Activated naive CD4-positive, alpha-beta T cell treated with anti-CD3 and anti-CD28 coated beads for 36 hours (primary cell): Measurements from ENCODE around the gene TTLL12. TPM values are rescaled to one million over a fixed set of nuclear protein-coding genes. Genes with fewer than 3 reads are reported as not detected.
"Not testable (repeated sequence)": the region's sequence is repeated elsewhere in the genome, so short reads cannot be mapped to it uniquely, and the experiment has no call there.

ENCODE experiments used
- CTCF ChIA-PET: fragments of 350-600 bp; sonication (Branson Sonifier 250); formaldehyde crosslinking; loops from one replicate; lab custom pipeline; 2021; ENCODE audit warnings: antibody characterized with exemption; lab: Charles Lee
- DNase-seq: peaks from one replicate; pipeline ENCODE4 v3.0.0-alpha.2; 2020
- H3K27ac Mint-ChIP-seq: one replicate; pipeline ENCODE4 v1.8.0; 2021; ENCODE audit warnings: mild to moderate bottlenecking, mixed read lengths
- H3K27me3 Mint-ChIP-seq: one replicate; pipeline ENCODE4 v1.8.0; 2021; ENCODE audit warnings: low read depth, mixed read lengths
- H3K36me3 Mint-ChIP-seq: one replicate; pipeline ENCODE4 v1.8.0; 2021; ENCODE audit warnings: low read depth, mixed read lengths
- H3K4me1 Mint-ChIP-seq: one replicate; pipeline ENCODE4 v1.8.0; 2021; ENCODE audit warnings: low read depth, mixed read lengths
- H3K4me3 Mint-ChIP-seq: one replicate; pipeline ENCODE4 v1.8.0; 2021; ENCODE audit warnings: mild to moderate bottlenecking, moderate library complexity, mixed read lengths
- H3K9me3 Mint-ChIP-seq: one replicate; pipeline ENCODE4 v1.8.0; 2021; ENCODE audit warnings: mixed read lengths
- intact Hi-C: fragments of 100-400 bp; cut with micrococcal nuclease; formaldehyde crosslinking; loops from one replicate; pipeline ENCODE4 v1.15.1; 2023
- total RNA-seq, 2 experiments: library from RNA; stranded (reverse); gene quantifications; one replicate each; pipeline ENCODE4 v1.2.3, GENCODE V29; 2021

TTLL12 gene
- total RNA-seq, 2 experiments from 2014 or later, result 63.1 to 64.6 TPM

DNA sequence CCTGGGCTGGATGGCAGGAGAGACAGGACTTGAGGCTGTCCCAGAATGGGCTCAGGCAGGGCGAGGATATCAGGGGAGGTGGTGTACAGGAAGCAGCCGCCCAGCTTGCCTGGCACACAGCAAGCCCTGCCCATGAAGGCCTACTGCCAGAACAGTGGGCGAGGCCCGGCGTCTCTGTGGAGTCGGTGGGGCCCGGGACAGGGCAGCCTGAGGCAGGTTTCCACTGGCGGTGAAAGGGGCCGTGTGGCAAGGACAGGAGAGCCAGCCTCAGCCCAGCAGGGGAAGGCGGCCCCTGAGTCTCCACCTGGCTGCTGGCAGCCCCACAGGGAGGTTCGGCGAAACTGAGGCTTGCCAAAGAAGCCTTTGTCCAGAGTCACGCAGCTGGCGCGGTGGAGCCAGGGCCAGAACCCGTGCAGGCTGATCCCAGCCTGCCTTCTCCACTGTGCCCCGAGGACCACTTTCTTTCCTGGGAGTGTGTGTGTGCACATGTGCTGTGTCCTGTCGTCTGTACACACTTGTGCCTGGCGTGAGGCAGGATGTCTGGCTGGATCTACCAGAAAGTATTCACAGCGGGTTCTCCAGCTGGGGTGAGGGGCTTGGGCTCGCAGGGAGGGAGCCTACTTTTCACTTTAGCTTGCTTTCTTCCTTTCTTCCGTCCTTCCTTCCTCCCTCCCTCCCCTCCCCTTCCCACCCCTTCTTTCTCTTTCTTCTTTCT is 34.4 kb downstream of the TTLL12 start:
- CTCF ChIA-PET, result interaction anchor here (0.6 kb wide), 1 partner anchor 138 kb away, joined by 3 read pairs; no protein-coding TSS in a partner anchor
- H3K27me3 Mint-ChIP-seq, result no peaks in the 10 kb centered on the region
- peaks cover 1% of the 10 kb centered on the region for H3K36me3 Mint-ChIP-seq
- DNase-seq, result peak; percentile 70
- H3K4me3 Mint-ChIP-seq, result peak overlapping the region; percentile 86
- no peaks in the 10 kb centered on the region for H3K9me3 Mint-ChIP-seq
- H3K4me1 Mint-ChIP-seq, result peaks cover 27% of the 10 kb centered on the region
- H3K27ac Mint-ChIP-seq, result peak overlapping the region; percentile 51
- intact Hi-C loops, result loop anchor here (2.0 kb wide), 1 partner anchor 42 kb away; the partner anchor contains the start of gene BIK

GRCh38 chr22:43152003-43152356 is 35.0 kb downstream of the TTLL12 start:
- Mint-ChIP-seq H3K27ac (peak overlapping the region; percentile 51), H3K4me1 (peaks cover 32% of the 10 kb centered on the region), H3K9me3 (no peaks in the 10 kb centered on the region), H3K27me3 (no peaks in the 10 kb centered on the region), H3K4me3 (peak overlapping the region; percentile 86), H3K36me3 (peaks cover 1% of the 10 kb centered on the region)
- DNase-seq, result no peak
- CTCF ChIA-PET, result no interaction called here
- intact Hi-C loops, result loop anchor here (2.0 kb wide), 1 partner anchor 41 kb away; the partner anchor contains the start of gene BIK

GRCh38 chr22:43151251-43152002 is 35.5 kb downstream of the TTLL12 start, which contains the start of gene TSPO:
TSS of gene TSPO (plus strand) at chr22:43151559. CDS start at chr22:43159239, 7,680 bp downstream.
- CTCF ChIA-PET, result no interaction called here
- Mint-ChIP-seq H3K4me1 (peaks cover 33% of the 10 kb centered on the region), H3K27ac (peak within 1 kb of the TSS; percentile 80), H3K27me3 (no peaks in the 10 kb centered on the region), H3K36me3 (peaks cover 1% of the 10 kb centered on the region), H3K9me3 (no peaks in the 10 kb centered on the region), H3K4me3 (peak within 1 kb of the TSS; percentile 86)
- intact Hi-C loops, result loop anchor here (2.0 kb wide), 2 partner anchors 35 to 41 kb away; partner anchors contain the start of genes BIK and TTLL12
- peak; percentile 57 for DNase-seq

GRCh38 chr22:43150731-43151206 is 36.2 kb downstream of the TTLL12 start:
- intact Hi-C loops, result loop anchor here (2.0 kb wide), 1 partner anchor 36 kb away; the partner anchor contains the start of gene TTLL12
- Mint-ChIP-seq H3K27me3 (no peaks in the 10 kb centered on the region), H3K36me3 (peaks cover 1% of the 10 kb centered on the region), H3K27ac (peak overlapping the region; percentile 80), H3K4me1 (peaks cover 31% of the 10 kb centered on the region), H3K9me3 (no peaks in the 10 kb centered on the region), H3K4me3 (peak overlapping the region; percentile 86)
- no peak for DNase-seq
- CTCF ChIA-PET, result no interaction called here

DNA sequence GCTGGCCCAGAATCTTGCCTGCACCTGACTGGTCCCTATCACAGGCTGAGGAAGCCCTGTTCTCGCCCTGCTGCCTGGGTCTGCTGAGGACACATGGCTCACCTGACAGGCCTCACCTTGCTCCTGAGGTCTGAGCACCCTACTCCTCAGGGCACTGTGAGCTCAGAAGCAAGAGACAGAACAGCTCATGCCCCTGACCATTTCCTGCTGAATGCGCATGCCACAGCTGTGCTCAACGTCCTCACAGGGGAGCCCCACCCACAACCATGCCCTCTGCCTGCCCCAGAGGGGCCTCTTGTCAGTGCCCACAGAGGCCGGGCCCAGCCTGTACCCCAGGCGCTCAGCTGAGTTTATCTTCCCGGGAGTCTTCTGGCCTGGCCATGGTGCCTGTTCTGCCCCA is 38.4 kb downstream of the TTLL12 start:
- Mint-ChIP-seq H3K36me3 (peaks cover 1% of the 10 kb centered on the region), H3K4me3 (no peak overlapping the region), H3K27ac (peak overlapping the region; percentile 36), H3K9me3 (no peaks in the 10 kb centered on the region), H3K4me1 (peaks cover 26% of the 10 kb centered on the region), H3K27me3 (no peaks in the 10 kb centered on the region)
- no peak for DNase-seq
- CTCF ChIA-PET, result interaction anchor here (0.6 kb wide), 1 partner anchor 230 kb away, joined by 3 read pairs; no protein-coding TSS in a partner anchor
- intact Hi-C loops, result no loop called here

DNA sequence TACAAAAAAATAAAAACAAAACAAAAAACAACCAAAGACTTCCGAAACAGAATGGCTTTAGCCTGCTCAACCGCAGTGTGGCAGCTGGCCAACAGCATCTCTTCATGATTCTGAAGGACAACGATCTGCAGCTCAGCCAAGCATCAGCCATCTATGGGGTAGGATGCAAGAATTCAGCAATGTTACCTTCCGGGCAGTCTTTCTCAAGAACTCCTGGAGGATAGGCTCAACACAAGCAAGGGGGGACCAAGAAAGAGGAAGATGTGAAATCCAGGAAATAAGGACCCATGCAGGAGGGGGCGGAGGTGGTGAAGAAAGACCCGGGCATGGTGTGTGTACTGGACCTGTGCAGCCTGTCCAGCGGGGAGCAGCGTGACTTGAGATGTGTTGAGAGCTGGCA is 39.1 kb downstream of the TTLL12 start:
- Mint-ChIP-seq H3K4me1 (peaks cover 24% of the 10 kb centered on the region), H3K9me3 (no peaks in the 10 kb centered on the region), H3K4me3 (peak overlapping the region; percentile 30), H3K27ac (peak overlapping the region; percentile 69), H3K36me3 (peaks cover 1% of the 10 kb centered on the region), H3K27me3 (no peaks in the 10 kb centered on the region)
- no peak for DNase-seq
- intact Hi-C loops, result no loop called here
- CTCF ChIA-PET, result interaction anchor here (0.7 to 1.4 kb wide), 2 partner anchors 11 to 40 kb away, joined by 3 to 5 read pairs; no protein-coding TSS in a partner anchor

- H3K27ac Mint-ChIP-seq, intact Hi-C loops, H3K36me3 Mint-ChIP-seq, H3K27me3 Mint-ChIP-seq, DNase-seq, H3K9me3 Mint-ChIP-seq, H3K4me3 Mint-ChIP-seq: not testable (repeated sequence)
- peaks cover 28% of the 10 kb centered on the region for H3K4me1 Mint-ChIP-seq
- CTCF ChIA-PET, result interaction anchor here (1.4 kb wide), 1 partner anchor 41 kb away, joined by 5 read pairs; no protein-coding TSS in a partner anchor
Observed at GRCh38 chr22:43146332-43146731, 40.6 kb downstream of the TTLL12 start.

GRCh38 chr22:43145371-43145770 is 41.6 kb downstream of the TTLL12 start:
- H3K27me3 Mint-ChIP-seq, DNase-seq, H3K9me3 Mint-ChIP-seq, intact Hi-C loops, H3K36me3 Mint-ChIP-seq, H3K27ac Mint-ChIP-seq, H3K4me3 Mint-ChIP-seq: not testable (repeated sequence)
- H3K4me1 Mint-ChIP-seq, result peaks cover 35% of the 10 kb centered on the region
- CTCF ChIA-PET, result interaction anchor here (1.1 kb wide), 1 partner anchor 19 kb away, joined by 3 read pairs; no protein-coding TSS in a partner anchor

- Mint-ChIP-seq H3K4me3 (no peak overlapping the region), H3K4me1 (peaks cover 36% of the 10 kb centered on the region), H3K27ac (no peak overlapping the region), H3K27me3 (no peaks in the 10 kb centered on the region), H3K36me3 (peaks cover 12% of the 10 kb centered on the region), H3K9me3 (no peaks in the 10 kb centered on the region)
- CTCF ChIA-PET, result interaction anchor here (1.1 kb wide), 1 partner anchor 18 kb away, joined by 3 read pairs; no protein-coding TSS in a partner anchor
- intact Hi-C loops, result no loop called here
- no peak for DNase-seq
Observed at GRCh38 chr22:43144949-43145348, 42.0 kb downstream of the TTLL12 start.

GRCh38 chr22:43142880-43143562 is 43.9 kb downstream of the TTLL12 start, which contains the start of gene MCAT:
TSS of gene MCAT (minus strand) at chr22:43143398. CDS start at chr22:43143348, 50 bp downstream.
- no peaks in the 10 kb centered on the region for H3K9me3 Mint-ChIP-seq
- peak within 1 kb of the TSS; percentile 86 for H3K27ac Mint-ChIP-seq
- H3K4me3 Mint-ChIP-seq, result peak within 1 kb of the TSS; percentile 84
- CTCF ChIA-PET, result interaction anchor here (0.6 to 1.4 kb wide), 2 partner anchors 45 to 1597 kb away, joined by 4 to 8 read pairs; no protein-coding TSS in a partner anchor
- peaks cover 31% of the 10 kb centered on the region for H3K4me1 Mint-ChIP-seq
- no peaks in the 10 kb centered on the region for H3K27me3 Mint-ChIP-seq
- H3K36me3 Mint-ChIP-seq, result peaks cover 19% of the 10 kb centered on the region
- intact Hi-C loops, result loop anchor here (2.0 kb wide), 1 partner anchor 44 kb away; the partner anchor contains the start of gene TTLL12
- DNase-seq, result peak; percentile 80

- Mint-ChIP-seq H3K4me1 (peaks cover 14% of the 10 kb centered on the region), H3K27me3 (no peaks in the 10 kb centered on the region), H3K27ac (no peak overlapping the region), H3K36me3 (peaks cover 34% of the 10 kb centered on the region), H3K9me3 (no peaks in the 10 kb centered on the region), H3K4me3 (no peak overlapping the region)
- intact Hi-C loops, result no loop called here
- DNase-seq, result no peak
- CTCF ChIA-PET, result interaction anchor here (0.6 to 1.4 kb wide), 3 partner anchors 11 to 47 kb away, joined by 3 to 4 read pairs (median 3); no protein-coding TSS in a partner anchor
Observed at GRCh38 chr22:43136801-43137200, 50.1 kb downstream of the TTLL12 start.
